MG63 (cell line): ENCODE results near the gene COX14. TPM values are rescaled to one million over a fixed set of nuclear protein-coding genes. Genes with fewer than 3 reads are reported as not detected.
A peak's percentile ranks its signal among the peaks of the same experiment; 100 is the strongest.

Experiments used
- DNase-seq: peaks from one replicate; pipeline ENCODE4 v3.0.0-alpha.2; 2020
- H3K27me3 ChIP-seq: fragments of 250-450 bp; sonication (Bioruptor Pico); 2 replicates; pipeline ENCODE4 v1.5.1; 2020; ENCODE audit warnings: mild to moderate bottlenecking, moderate library complexity
- H3K36me3 ChIP-seq: fragments of 250-450 bp; sonication (Bioruptor Pico); 2 replicates; pipeline ENCODE4 v1.5.1; 2020; ENCODE audit warnings: mild to moderate bottlenecking, moderate library complexity
- H3K4me3 ChIP-seq: fragments of 250-450 bp; sonication (Bioruptor Pico); 2 replicates; pipeline ENCODE4 v1.5.1; 2020; ENCODE audit warnings: mild to moderate bottlenecking, moderate library complexity
- H3K9me3 ChIP-seq: fragments of 250-450 bp; sonication (Bioruptor Pico); 2 replicates; pipeline ENCODE4 v1.5.1; 2020; ENCODE audit warnings: mild to moderate bottlenecking, moderate library complexity
- total RNA-seq: library from RNA; depleted of rRNA; stranded (reverse); fragments of >200 nt; shearing (Covaris generic); gene quantifications from 2 replicates; pipeline ENCODE4 v1.2.3, GENCODE V29; 2014; ENCODE audit warnings: low replicate concordance; rRNA removed

The COX14 gene
- total RNA-seq, 1 experiment from 2014 or later = 39.3 TPM

GRCh38 chr12:50164963-50165362, 52.9 kb downstream of the COX14 start:
- Histone ChIP-seq H3K9me3 (peaks cover 5% of the 10 kb centered on the region; the same call in 1 of the 2 replicates), H3K4me3 (no peak overlapping the region), H3K27me3 (no peaks in the 10 kb centered on the region), H3K36me3 (no peaks in the 10 kb centered on the region; the same call in 1 of the 2 replicates)
- no peak for DNase-seq

DNA sequence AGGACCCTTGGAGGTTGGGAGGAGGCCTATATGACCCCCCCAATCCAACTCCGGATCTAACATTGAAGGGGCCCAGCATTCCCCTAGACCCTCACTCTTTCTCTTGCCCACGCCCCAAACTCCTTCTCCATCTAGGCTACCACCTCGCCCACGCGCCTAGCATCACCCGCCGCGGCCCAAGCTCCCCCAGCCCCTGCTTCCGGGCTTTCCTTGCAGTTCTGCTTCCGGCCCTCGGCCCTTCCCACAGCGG, 54.7 kb downstream of the COX14 start:
- peaks cover 5% of the 10 kb centered on the region; the same call in 1 of the 2 replicates for H3K9me3 ChIP-seq
- no peaks in the 10 kb centered on the region for H3K27me3 ChIP-seq
- H3K4me3 ChIP-seq = peak overlapping the region; percentile 82
- DNase-seq = peak; percentile 57
- H3K36me3 ChIP-seq = no peaks in the 10 kb centered on the region; the same call in 1 of the 2 replicates

- Histone ChIP-seq H3K36me3 (no peaks in the 10 kb centered on the region; the same call in 1 of the 2 replicates), H3K27me3 (no peaks in the 10 kb centered on the region), H3K4me3 (peak within 1 kb of the TSS; percentile 82), H3K9me3 (peaks cover 5% of the 10 kb centered on the region; the same call in 1 of the 2 replicates)
- DNase-seq = peak; percentile 99
Measured at GRCh38 chr12:50167049-50167828, 55.2 kb downstream of the COX14 start, which contains the start of gene CERS5. CERS5 (minus strand) TSS chr12:50167369; CDS start chr12:50167297, 72 bp downstream.

Other genes with a start within 250 kb of the COX14 start
- not detected in 2 replicates for gene FAIM2, start 208.3 kb upstream of the COX14 start, total RNA-seq
- not detected in 2 replicates for gene AQP2, start 161.5 kb upstream of the COX14 start, total RNA-seq
- gene AQP5, start 150.4 kb upstream of the COX14 start, total RNA-seq = not detected in 2 replicates
- gene AQP6, start 139.3 kb upstream of the COX14 start, total RNA-seq = not detected in 2 replicates
- 157 and 166 TPM in 2 replicates for gene RACGAP1, start 86.7 kb upstream of the COX14 start, total RNA-seq
- gene ASIC1, start 54.6 kb upstream of the COX14 start, total RNA-seq = 1.5 and 1.7 TPM in 2 replicates
- 26.0 and 36.1 TPM in 2 replicates for gene SMARCD1, start 26.9 kb upstream of the COX14 start, total RNA-seq
- gene GPD1, start 8.2 kb upstream of the COX14 start, total RNA-seq = not detected in 2 replicates
- gene CERS5, start 55.1 kb downstream of the COX14 start, total RNA-seq = 38.6 and 40.3 TPM in 2 replicates
- gene LIMA1, start 171.3 kb downstream of the COX14 start, total RNA-seq = 116 and 240 TPM in 2 replicates